Measurements from ENCODE around the gene EBF3.

- TF ChIP-seq, protein P1, sequence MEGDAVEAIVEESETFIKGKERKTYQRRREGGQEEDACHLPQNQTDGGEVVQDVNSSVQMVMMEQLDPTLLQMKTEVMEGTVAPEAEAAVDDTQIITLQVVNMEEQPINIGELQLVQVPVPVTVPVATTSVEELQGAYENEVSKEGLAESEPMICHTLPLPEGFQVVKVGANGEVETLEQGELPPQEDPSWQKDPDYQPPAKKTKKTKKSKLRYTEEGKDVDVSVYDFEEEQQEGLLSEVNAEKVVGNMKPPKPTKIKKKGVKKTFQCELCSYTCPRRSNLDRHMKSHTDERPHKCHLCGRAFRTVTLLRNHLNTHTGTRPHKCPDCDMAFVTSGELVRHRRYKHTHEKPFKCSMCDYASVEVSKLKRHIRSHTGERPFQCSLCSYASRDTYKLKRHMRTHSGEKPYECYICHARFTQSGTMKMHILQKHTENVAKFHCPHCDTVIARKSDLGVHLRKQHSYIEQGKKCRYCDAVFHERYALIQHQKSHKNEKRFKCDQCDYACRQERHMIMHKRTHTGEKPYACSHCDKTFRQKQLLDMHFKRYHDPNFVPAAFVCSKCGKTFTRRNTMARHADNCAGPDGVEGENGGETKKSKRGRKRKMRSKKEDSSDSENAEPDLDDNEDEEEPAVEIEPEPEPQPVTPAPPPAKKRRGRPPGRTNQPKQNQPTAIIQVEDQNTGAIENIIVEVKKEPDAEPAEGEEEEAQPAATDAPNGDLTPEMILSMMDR (IDR thresholded peaks at IDR 0.05; ENCODE audit: poor library complexity), result no peak
- TF ChIP-seq EZH2phosphoT487 (IDR thresholded peaks at IDR 0.05; ENCODE audit: low read depth, severe bottlenecking, unreplicated experiment), result no peak
Observed at GRCh38 chr10:129919358-129919757, 44.7 kb downstream of the EBF3 start.
